ENCODE data around the gene OR51B6. TPM values are rescaled to one million over a fixed set of nuclear protein-coding genes. Genes with fewer than 3 reads are reported as not detected.

Gene OR51B6
- total RNA-seq (not detected), polyA plus RNA-seq (not detected)
- long read RNA-seq, donor 1: 0 reads
- long read RNA-seq, donor 2: 0 reads
- long read RNA-seq, donor 3: 0 reads
- long read RNA-seq, donor 4: 0 reads
- long read RNA-seq, donor 5: 0 reads

GRCh38 chr11:5351208-5351607, at the start of gene OR51B6:
OR51B6 (plus strand) TSS chr11:5351508; CDS start chr11:5351508, 0 bp downstream.
- H3K27ac ChIP-seq (ENCODE audit: low read depth in 1 of 2, low read length in 1 of 2): no peak within 1 kb of the TSS
- ATAC-seq (ENCODE audit: insufficient read depth, low FRiP score) (no peak), DNase-seq (no peak)
- H3K27me3 ChIP-seq (ENCODE audit: control insufficient read depth in 3 of 3, insufficient read depth in 3 of 3, low read length in 2 of 3): peaks cover 0 to 3% (median 0%) of the 10 kb centered on the region in 3 donors
- no peak within 1 kb of the TSS for H3K9ac ChIP-seq (ENCODE audit: insufficient read depth in 1 of 2, low read length in 2 of 2)
- TF ChIP-seq CTCF (IDR thresholded peaks at IDR 0.05; ENCODE audit: control extremely low read depth, extremely low read depth): no peak
- H3K36me3 ChIP-seq (ENCODE audit: control insufficient read depth in 4 of 4, insufficient read depth in 4 of 4, low read length in 4 of 4): no peaks in the 10 kb centered on the region
- WGBS, 2 donors: 63 to 74% methylated on average over 1 of the region's 1 CpG
- H3K4me1 ChIP-seq (ENCODE audit: control insufficient read depth in 5 of 5, insufficient read depth in 5 of 5, low read length in 5 of 5): no peaks in the 10 kb centered on the region
- no peaks in the 10 kb centered on the region for H3K9me3 ChIP-seq (ENCODE audit: control insufficient read depth in 4 of 4, insufficient read depth in 3 of 4, low read length in 3 of 4)
- no peak within 1 kb of the TSS for H3K4me3 ChIP-seq

DNA sequence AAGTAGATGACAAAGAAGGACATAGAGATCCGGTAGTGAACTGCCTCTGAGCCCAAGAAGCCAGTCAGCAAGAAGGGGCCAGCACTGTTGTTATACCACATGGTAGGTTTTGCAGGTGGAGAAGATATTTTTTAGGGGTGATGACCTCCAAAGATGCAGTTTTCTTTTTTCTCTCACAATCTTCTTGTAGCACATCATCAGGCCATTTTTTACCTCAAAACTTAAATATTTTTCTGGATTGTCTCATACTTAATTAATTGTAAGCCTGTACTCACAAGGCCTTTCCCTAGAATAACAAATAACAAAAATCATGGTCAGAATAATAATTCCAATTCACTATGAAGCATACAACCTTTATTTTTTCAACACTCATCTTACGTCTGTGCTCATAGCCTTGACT, 49.5 kb upstream of the OR51B6 start, which contains the start of gene OR51B4:
TSS of gene OR51B4 (minus strand) at position 101 of the 400 bp plus-strand sequence. CDS start at position 101, 0 bp downstream.
- H3K27ac ChIP-seq (ENCODE audit: low read depth in 1 of 2, low read length in 1 of 2): no peak within 1 kb of the TSS
- 93 to 94% methylated on average over 2 of the region's 2 CpGs for WGBS, 2 donors
- no peak within 1 kb of the TSS for H3K9ac ChIP-seq (ENCODE audit: insufficient read depth in 1 of 2, low read length in 2 of 2)
- H3K27me3 ChIP-seq (ENCODE audit: control insufficient read depth in 3 of 3, insufficient read depth in 3 of 3, low read length in 2 of 3): no peaks in the 10 kb centered on the region
- no peak within 1 kb of the TSS for H3K4me3 ChIP-seq
- H3K9me3 ChIP-seq (ENCODE audit: control insufficient read depth in 4 of 4, insufficient read depth in 3 of 4, low read length in 3 of 4): no peaks in the 10 kb centered on the region
- peaks cover 0 to 1% (median 0%) of the 10 kb centered on the region in 4 donors for H3K36me3 ChIP-seq (ENCODE audit: control insufficient read depth in 4 of 4, insufficient read depth in 4 of 4, low read length in 4 of 4)
- DNase-seq: no peak
- peaks cover 0 to 6% (median 0%) of the 10 kb centered on the region in 5 donors for H3K4me1 ChIP-seq (ENCODE audit: control insufficient read depth in 5 of 5, insufficient read depth in 5 of 5, low read length in 5 of 5)
- no peak for TF ChIP-seq CTCF (IDR thresholded peaks at IDR 0.05; ENCODE audit: control extremely low read depth, extremely low read depth)
- ATAC-seq (ENCODE audit: insufficient read depth, low FRiP score): no peak

GRCh38 chr11:5303626-5304025, 47.7 kb upstream of the OR51B6 start:
- no peaks in the 10 kb centered on the region for H3K9me3 ChIP-seq (ENCODE audit: control insufficient read depth in 4 of 4, insufficient read depth in 3 of 4, low read length in 3 of 4)
- peaks cover 0 to 1% (median 0%) of the 10 kb centered on the region in 4 donors for H3K36me3 ChIP-seq (ENCODE audit: control insufficient read depth in 4 of 4, insufficient read depth in 4 of 4, low read length in 4 of 4)
- no peaks in the 10 kb centered on the region for H3K27me3 ChIP-seq (ENCODE audit: control insufficient read depth in 3 of 3, insufficient read depth in 3 of 3, low read length in 2 of 3)
- no peak for ATAC-seq (ENCODE audit: insufficient read depth, low FRiP score)
- no peaks in the 10 kb centered on the region for H3K4me1 ChIP-seq (ENCODE audit: control insufficient read depth in 5 of 5, insufficient read depth in 5 of 5, low read length in 5 of 5)
- no peak for TF ChIP-seq CTCF (IDR thresholded peaks at IDR 0.05; ENCODE audit: control extremely low read depth, extremely low read depth)
- no peak overlapping the region for H3K27ac ChIP-seq (ENCODE audit: low read depth in 1 of 2, low read length in 1 of 2)
- H3K4me3 ChIP-seq: no peak overlapping the region
- no peak for DNase-seq
- WGBS, 2 donors: 71 to 89% methylated on average over 5 of the region's 5 CpGs
- no peak overlapping the region for H3K9ac ChIP-seq (ENCODE audit: insufficient read depth in 1 of 2, low read length in 2 of 2)

DNA sequence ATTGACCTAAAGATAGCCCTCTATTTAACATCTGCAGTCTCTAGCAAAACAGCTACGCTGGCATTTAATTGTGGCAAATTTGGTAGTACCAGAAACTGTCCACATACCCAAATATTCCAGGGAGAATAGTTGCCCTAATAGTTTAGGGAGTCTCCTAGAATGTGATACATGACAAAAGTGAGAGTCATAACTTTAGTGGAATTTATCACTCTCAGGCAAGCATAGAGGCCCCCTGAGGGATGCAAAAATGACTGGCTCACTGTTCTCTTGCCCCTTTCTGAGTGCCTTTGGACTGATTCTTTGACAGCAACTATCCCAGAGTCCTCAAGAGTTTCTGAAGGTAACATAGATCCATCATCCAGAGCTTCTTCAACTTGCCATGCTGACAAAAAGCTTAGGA, 47.3 kb upstream of the OR51B6 start:
- Histone ChIP-seq H3K4me3 (no peak overlapping the region), H3K36me3 (ENCODE audit: control insufficient read depth in 4 of 4, insufficient read depth in 4 of 4, low read length in 4 of 4) (peaks cover 0 to 1% (median 0%) of the 10 kb centered on the region in 4 donors)
- TF ChIP-seq CTCF (IDR thresholded peaks at IDR 0.05; ENCODE audit: control extremely low read depth, extremely low read depth): no peak

More for the DNA sequence above, 47.3 kb upstream of the OR51B6 start:
- DNase-seq (no peak), ATAC-seq (ENCODE audit: insufficient read depth, low FRiP score) (no peak)
- Histone ChIP-seq H3K27me3 (ENCODE audit: control insufficient read depth in 3 of 3, insufficient read depth in 3 of 3, low read length in 2 of 3) (no peaks in the 10 kb centered on the region), H3K27ac (ENCODE audit: low read depth in 1 of 2, low read length in 1 of 2) (no peak overlapping the region), H3K9ac (ENCODE audit: insufficient read depth in 1 of 2, low read length in 2 of 2) (no peak overlapping the region), H3K4me1 (ENCODE audit: control insufficient read depth in 5 of 5, insufficient read depth in 5 of 5, low read length in 5 of 5) (no peaks in the 10 kb centered on the region), H3K9me3 (ENCODE audit: control insufficient read depth in 4 of 4, insufficient read depth in 3 of 4, low read length in 3 of 4) (no peaks in the 10 kb centered on the region)
- WGBS, 2 donors: 41 to 92% methylated on average over 1 of the region's 1 CpG
